ENCODE results near the gene ROBO1. TPM values are rescaled to one million over a fixed set of nuclear protein-coding genes. Genes with fewer than 3 reads are reported as not detected.

ROBO1 gene
- total RNA-seq, 1 donor from 2014 or later, result 78.0 TPM

DNA sequence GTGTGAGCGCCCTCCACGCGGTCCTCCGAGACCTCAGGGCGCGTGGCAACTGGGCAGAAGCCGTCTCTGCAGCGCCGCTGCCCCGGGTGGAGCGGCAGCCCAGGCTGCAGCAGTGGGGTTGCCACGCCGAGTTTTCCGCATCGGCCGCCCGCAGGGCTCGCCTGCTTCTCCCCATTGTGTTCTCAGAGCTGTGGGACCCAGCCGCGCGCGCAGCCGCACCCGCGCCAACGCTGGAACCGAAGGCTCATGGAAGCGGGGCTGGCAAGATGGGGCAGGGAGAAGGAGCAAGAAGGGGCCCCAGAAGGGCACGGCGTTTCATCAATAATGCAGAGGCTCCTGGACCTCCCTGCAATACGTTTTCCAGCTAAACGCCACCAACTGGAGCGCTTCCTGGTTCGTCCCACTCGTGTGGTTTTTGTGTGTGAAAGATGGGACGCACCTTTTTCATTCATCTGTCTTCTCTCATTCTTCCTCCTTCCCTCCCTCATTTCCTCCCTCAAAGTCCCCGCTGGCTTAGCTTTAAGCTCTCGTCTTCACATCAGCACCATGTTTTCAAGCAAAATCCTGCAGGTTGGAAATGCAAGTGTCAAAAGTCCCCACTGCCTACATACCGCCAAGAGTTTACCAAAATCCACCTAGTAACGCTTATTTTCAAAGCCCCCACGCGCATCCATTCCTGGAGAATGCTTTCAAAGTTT is 1.2 kb downstream of the ROBO1 start:
- no peaks in the 10 kb centered on the region for H3K36me3 Mint-ChIP-seq (ENCODE audit: insufficient read depth)
- peaks cover 50% of the 10 kb centered on the region for H3K27me3 Mint-ChIP-seq
- no peak overlapping the region for H3K4me3 Mint-ChIP-seq (ENCODE audit: low read depth)
- H3K4me1 Mint-ChIP-seq (ENCODE audit: low read depth), result peaks cover 6% of the 10 kb centered on the region
- DNase-seq (ENCODE audit: low spot score, unreplicated experiment), result no peak
- H3K9me3 Mint-ChIP-seq (ENCODE audit: low read depth), result no peaks in the 10 kb centered on the region
- no peak overlapping the region for H3K27ac Mint-ChIP-seq
- TF ChIP-seq, protein P1, sequence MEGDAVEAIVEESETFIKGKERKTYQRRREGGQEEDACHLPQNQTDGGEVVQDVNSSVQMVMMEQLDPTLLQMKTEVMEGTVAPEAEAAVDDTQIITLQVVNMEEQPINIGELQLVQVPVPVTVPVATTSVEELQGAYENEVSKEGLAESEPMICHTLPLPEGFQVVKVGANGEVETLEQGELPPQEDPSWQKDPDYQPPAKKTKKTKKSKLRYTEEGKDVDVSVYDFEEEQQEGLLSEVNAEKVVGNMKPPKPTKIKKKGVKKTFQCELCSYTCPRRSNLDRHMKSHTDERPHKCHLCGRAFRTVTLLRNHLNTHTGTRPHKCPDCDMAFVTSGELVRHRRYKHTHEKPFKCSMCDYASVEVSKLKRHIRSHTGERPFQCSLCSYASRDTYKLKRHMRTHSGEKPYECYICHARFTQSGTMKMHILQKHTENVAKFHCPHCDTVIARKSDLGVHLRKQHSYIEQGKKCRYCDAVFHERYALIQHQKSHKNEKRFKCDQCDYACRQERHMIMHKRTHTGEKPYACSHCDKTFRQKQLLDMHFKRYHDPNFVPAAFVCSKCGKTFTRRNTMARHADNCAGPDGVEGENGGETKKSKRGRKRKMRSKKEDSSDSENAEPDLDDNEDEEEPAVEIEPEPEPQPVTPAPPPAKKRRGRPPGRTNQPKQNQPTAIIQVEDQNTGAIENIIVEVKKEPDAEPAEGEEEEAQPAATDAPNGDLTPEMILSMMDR (IDR thresholded peaks at IDR 0.05; ENCODE audit: unreplicated experiment), result no peak

GRCh38 chr3:79765911-79766310 is 1.9 kb downstream of the ROBO1 start:
- H3K27me3 Mint-ChIP-seq, result peaks cover 50% of the 10 kb centered on the region
- H3K4me3 Mint-ChIP-seq (ENCODE audit: low read depth), result no peak overlapping the region
- no peaks in the 10 kb centered on the region for H3K9me3 Mint-ChIP-seq (ENCODE audit: low read depth)
- TF ChIP-seq, protein P1 (IDR thresholded peaks at IDR 0.05; ENCODE audit: unreplicated experiment), result no peak
- H3K27ac Mint-ChIP-seq, result no peak overlapping the region
- peaks cover 6% of the 10 kb centered on the region for H3K4me1 Mint-ChIP-seq (ENCODE audit: low read depth)
- H3K36me3 Mint-ChIP-seq (ENCODE audit: insufficient read depth), result no peaks in the 10 kb centered on the region
- no peak for DNase-seq (ENCODE audit: low spot score, unreplicated experiment)

GRCh38 chr3:79761441-79761840 is 6.4 kb downstream of the ROBO1 start:
- no peak for DNase-seq (ENCODE audit: low spot score, unreplicated experiment)
- TF ChIP-seq, protein P1 (IDR thresholded peaks at IDR 0.05; ENCODE audit: unreplicated experiment), result no peak
- H3K9me3 Mint-ChIP-seq (ENCODE audit: low read depth), result no peaks in the 10 kb centered on the region
- no peaks in the 10 kb centered on the region for H3K36me3 Mint-ChIP-seq (ENCODE audit: insufficient read depth)
- peaks cover 51% of the 10 kb centered on the region for H3K27me3 Mint-ChIP-seq
- peaks cover 4% of the 10 kb centered on the region for H3K4me1 Mint-ChIP-seq (ENCODE audit: low read depth)
- no peak overlapping the region for H3K27ac Mint-ChIP-seq
- no peak overlapping the region for H3K4me3 Mint-ChIP-seq (ENCODE audit: low read depth)

GRCh38 chr3:79751703-79752102 is 16.1 kb downstream of the ROBO1 start:
- Mint-ChIP-seq H3K4me3 (ENCODE audit: low read depth) (no peak overlapping the region), H3K27ac (no peak overlapping the region), H3K36me3 (ENCODE audit: insufficient read depth) (no peaks in the 10 kb centered on the region), H3K27me3 (peaks cover 5% of the 10 kb centered on the region), H3K4me1 (ENCODE audit: low read depth) (no peaks in the 10 kb centered on the region), H3K9me3 (ENCODE audit: low read depth) (peaks cover 15% of the 10 kb centered on the region)
- DNase-seq (ENCODE audit: low spot score, unreplicated experiment), result no peak
- TF ChIP-seq, protein P1 (IDR thresholded peaks at IDR 0.05; ENCODE audit: unreplicated experiment), result no peak

DNA sequence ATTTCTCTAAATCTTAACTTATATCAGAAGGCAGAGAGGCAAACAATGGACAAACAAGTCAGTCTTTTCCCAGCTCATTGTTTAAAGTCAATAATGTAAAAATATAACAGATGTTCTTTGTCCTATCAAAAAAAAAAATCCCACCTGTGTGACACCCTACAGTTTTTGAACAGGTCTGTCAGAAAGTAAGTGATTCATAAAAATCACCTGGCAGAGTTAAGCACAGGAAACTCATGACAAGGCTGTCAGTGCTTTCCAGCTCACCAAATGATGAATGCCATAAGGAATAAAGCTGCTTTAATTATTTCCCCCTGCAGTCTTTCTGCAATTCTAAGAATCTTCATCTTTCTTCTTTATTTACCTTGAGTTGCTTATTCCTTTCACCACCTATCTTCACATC is 30.3 kb downstream of the ROBO1 start:
- TF ChIP-seq, protein P1 (IDR thresholded peaks at IDR 0.05; ENCODE audit: unreplicated experiment), result no peak
- Mint-ChIP-seq H3K27me3 (no peaks in the 10 kb centered on the region), H3K4me1 (ENCODE audit: low read depth) (no peaks in the 10 kb centered on the region), H3K4me3 (ENCODE audit: low read depth) (no peak overlapping the region), H3K36me3 (ENCODE audit: insufficient read depth) (no peaks in the 10 kb centered on the region), H3K9me3 (ENCODE audit: low read depth) (peaks cover 10% of the 10 kb centered on the region), H3K27ac (no peak overlapping the region)
- no peak for DNase-seq (ENCODE audit: low spot score, unreplicated experiment)
